HepG2 (cell line): ENCODE measurements around the gene PML. TPM values are rescaled to one million over a fixed set of nuclear protein-coding genes. Genes with fewer than 3 reads are reported as not detected.

Source experiments
- ARID4A ChIP-seq: sonication (generic); formaldehyde crosslinking; IDR thresholded peaks from 2 replicates; pipeline ENCODE4 v1.5.0; 2020; ENCODE audit warnings: mild to moderate bottlenecking, missing genetic modification reagents, borderline replicate concordance
- E2F5 ChIP-seq: sonication (generic); formaldehyde crosslinking; conservative IDR thresholded peaks from 2 replicates; pipeline ENCODE4 v1.4.0; 2020; ENCODE audit warnings: missing genetic modification reagents
- FOXK2 ChIP-seq: fragments of 450-650 bp; IDR thresholded peaks from 2 replicates; pipeline ENCODE4 v1.6.1; 2016
- KDM5A ChIP-seq: fragments of 200-600 bp; sonication (generic); IDR thresholded peaks from 2 replicates; pipeline ENCODE4 v1.7.0; 2018; ENCODE audit warnings: antibody characterized with exemption, mild to moderate bottlenecking, low read length, borderline replicate concordance
- MTERF4 ChIP-seq: sonication (generic); formaldehyde crosslinking; IDR thresholded peaks from 2 replicates; pipeline ENCODE4 v1.8.0; 2023; ENCODE audit warnings: mild to moderate bottlenecking, missing genetic modification reagents
- MYNN ChIP-seq: sonication (generic); formaldehyde crosslinking; IDR thresholded peaks from 2 replicates; pipeline ENCODE4 v1.4.0; 2020; ENCODE audit warnings: mild to moderate bottlenecking, low read depth, missing genetic modification reagents
- NFIC ChIP-seq: IDR thresholded peaks from 2 replicates; pipeline ENCODE4 v1.6.1; 2012; ENCODE audit warnings: mild to moderate bottlenecking, low read length, inconsistent platforms
- NKX3-1 ChIP-seq: sonication (generic); formaldehyde crosslinking; IDR thresholded peaks from 2 replicates; pipeline ENCODE4 v1.5.0; 2020; ENCODE audit warnings: missing genetic modification reagents
- RARA ChIP-seq: IDR thresholded peaks from 2 replicates; pipeline ENCODE4 v1.6.1; 2016; ENCODE audit warnings: missing genetic modification reagents, missing compliant biosample characterization
- TAF1 ChIP-seq: sonication (generic); formaldehyde crosslinking; IDR thresholded peaks from 2 replicates; pipeline ENCODE4 v1.4.0; 2020; ENCODE audit warnings: missing genetic modification reagents
- TCF7 ChIP-seq: sonication (generic); IDR thresholded peaks from 2 replicates; pipeline ENCODE4 v1.6.1; 2016; ENCODE audit warnings: antibody characterized with exemption, low read depth
- ZBTB21 ChIP-seq: sonication (generic); formaldehyde crosslinking; IDR thresholded peaks from 2 replicates; pipeline ENCODE4 v1.4.0; 2020; ENCODE audit warnings: missing genetic modification reagents
- ZNF326 ChIP-seq: sonication (generic); formaldehyde crosslinking; IDR thresholded peaks from 2 replicates; pipeline ENCODE4 v1.4.0; 2020; ENCODE audit warnings: missing genetic modification reagents, borderline replicate concordance
- ZNF431 ChIP-seq: sonication (generic); formaldehyde crosslinking; IDR thresholded peaks from 2 replicates; pipeline ENCODE4 v1.9.0; 2022; ENCODE audit warnings: missing genetic modification reagents, low read depth, mild to moderate bottlenecking, borderline replicate concordance
- ZNF44 ChIP-seq: sonication (generic); formaldehyde crosslinking; IDR thresholded peaks from 2 replicates; pipeline ENCODE4 v1.5.1; 2020; ENCODE audit warnings: mild to moderate bottlenecking, missing genetic modification reagents
- ZNF552 ChIP-seq: sonication (generic); formaldehyde crosslinking; IDR thresholded peaks from 2 replicates; pipeline ENCODE4 v1.9.0; 2022; ENCODE audit warnings: missing genetic modification reagents, mild to moderate bottlenecking, borderline replicate concordance
- ZNF614 ChIP-seq: IDR thresholded peaks from 2 replicates; pipeline ENCODE4 v1.6.1; 2018; ENCODE audit warnings: missing biosample characterization, missing genetic modification reagents, inconsistent platforms, borderline replicate concordance
- ZNF639 ChIP-seq: conservative IDR thresholded peaks from 2 replicates; pipeline ENCODE4 v1.6.1; 2018; ENCODE audit warnings: missing genetic modification reagents
- ZNF644 ChIP-seq: IDR thresholded peaks from 2 replicates; pipeline ENCODE4 v1.6.1; 2016; ENCODE audit warnings: low read depth
- polyA plus RNA-seq, 8 experiments: library from polyadenylated mRNA; depleted of rRNA in 3 of 8; stranded (reverse) in 7 of 8; unstranded in 1 of 8; fragments of >200 nt; fragmentation: Illumina TruSeq in 4 of 8; extraction: Trizol in 4 of 8; gene quantifications; 2 replicates each; pipeline versions ENCODE4 v1.2.1 to v1.2.3, GENCODE V29; 2011 to 2016; ENCODE audit warnings: low read depth in 4 of 8, missing spikeins in 1 of 8, mixed read lengths in 1 of 8; ENCODE audit not compliant: insufficient read depth in 1 of 8
- total RNA-seq, 5 experiments: library from RNA; depleted of rRNA; stranded (reverse); fragments of >200 nt; fragmentation: Illumina TruSeq; extraction: Trizol; gene quantifications; 2 replicates each; pipeline ENCODE4 v1.2.3, GENCODE V29; 2016; ENCODE audit warnings: low read depth in 1 of 5
- TF ChIP-seq, protein P1 (sequence below): sonication (generic); formaldehyde crosslinking; IDR thresholded peaks from 2 replicates; pipeline ENCODE4 v1.5.0; 2020; ENCODE audit warnings: mild to moderate bottlenecking, low read depth, missing genetic modification reagents, borderline replicate concordance
- TF ChIP-seq, protein P2 (sequence below): sonication (generic); formaldehyde crosslinking; IDR thresholded peaks from 2 replicates; pipeline ENCODE4 v1.8.1; 2023; ENCODE audit warnings: mild to moderate bottlenecking, inconsistent platforms, moderate library complexity, missing genetic modification reagents, borderline replicate concordance

PML gene
- total and polyA plus RNA-seq, 2 of the 13 experiments (the other 11 are each of a cell fraction or from before 2014, with no cell fraction given): 2.9 to 3.9 TPM

DNA sequence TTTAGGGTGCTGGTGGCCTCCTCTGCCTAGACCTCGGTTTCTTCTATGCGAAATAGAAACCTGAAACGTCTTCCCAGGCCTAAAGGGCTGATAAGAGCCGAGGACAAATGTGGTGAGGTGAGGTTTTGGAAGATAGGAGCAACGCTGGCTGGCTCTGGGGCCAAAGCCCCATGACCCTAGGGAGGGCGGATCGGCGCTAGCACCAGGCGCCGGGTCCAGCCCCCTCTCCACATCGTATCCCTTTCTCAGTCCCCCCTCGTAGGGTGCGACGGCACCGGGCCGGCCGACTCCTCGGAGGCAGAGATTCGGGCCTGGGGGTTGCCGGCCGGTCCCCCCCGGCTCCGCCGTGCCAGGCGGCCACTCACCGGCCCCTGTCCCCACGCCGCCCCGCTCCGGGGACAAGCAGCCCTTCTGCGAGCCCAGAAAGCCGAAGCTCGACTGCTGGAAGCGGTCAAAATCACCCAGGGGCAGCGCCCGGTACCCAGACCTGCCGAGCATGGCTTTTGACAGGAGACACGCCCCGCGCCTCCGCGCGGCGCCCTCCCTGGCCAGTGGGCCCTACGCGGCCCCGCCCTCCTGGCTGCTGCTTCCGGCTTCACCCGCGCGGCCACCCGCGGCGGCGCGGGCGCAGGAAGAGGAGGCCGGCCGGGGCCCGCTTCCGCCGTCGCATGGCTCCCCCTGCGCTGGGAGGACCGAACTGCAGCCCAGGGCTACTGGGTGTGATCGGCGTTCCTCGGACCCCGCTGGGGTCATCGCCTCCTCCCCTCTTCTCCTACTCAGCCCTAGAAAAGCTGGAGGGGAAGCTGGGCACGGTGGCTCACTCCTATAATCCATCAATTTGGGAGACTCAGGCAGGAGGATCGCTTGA is 2.6 kb upstream of the PML start, which contains the start of gene STOML1 (continued):
- TF ChIP-seq ARID4A (CRISPR knock-in tag): peak; percentile 90; the same call in 1 of the 2 replicates
- peak; percentile 53; the same call in 1 of the 2 replicates for TF ChIP-seq KDM5A
- TF ChIP-seq MYNN (CRISPR knock-in tag): no peak
- no peak for TF ChIP-seq NKX3-1
- no peak for TF ChIP-seq TCF7
- TF ChIP-seq, protein P1, sequence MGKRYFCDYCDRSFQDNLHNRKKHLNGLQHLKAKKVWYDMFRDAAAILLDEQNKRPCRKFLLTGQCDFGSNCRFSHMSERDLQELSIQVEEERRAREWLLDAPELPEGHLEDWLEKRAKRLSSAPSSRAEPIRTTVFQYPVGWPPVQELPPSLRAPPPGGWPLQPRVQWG (CRISPR knock-in tag): no peak
- TF ChIP-seq E2F5 (CRISPR knock-in tag): no peak
- TF ChIP-seq ZNF639: peak; percentile 87
- TF ChIP-seq RARA (CRISPR knock-in tag): no peak
- TF ChIP-seq ZNF552: no peak
- TF ChIP-seq ZNF44 (CRISPR knock-in tag): no peak
- no peak for TF ChIP-seq ZNF614 (CRISPR knock-in tag)
- TF ChIP-seq MTERF4 (CRISPR knock-in tag): peak; percentile 73; the same call in 1 of the 2 replicates
- TF ChIP-seq, protein P2, sequence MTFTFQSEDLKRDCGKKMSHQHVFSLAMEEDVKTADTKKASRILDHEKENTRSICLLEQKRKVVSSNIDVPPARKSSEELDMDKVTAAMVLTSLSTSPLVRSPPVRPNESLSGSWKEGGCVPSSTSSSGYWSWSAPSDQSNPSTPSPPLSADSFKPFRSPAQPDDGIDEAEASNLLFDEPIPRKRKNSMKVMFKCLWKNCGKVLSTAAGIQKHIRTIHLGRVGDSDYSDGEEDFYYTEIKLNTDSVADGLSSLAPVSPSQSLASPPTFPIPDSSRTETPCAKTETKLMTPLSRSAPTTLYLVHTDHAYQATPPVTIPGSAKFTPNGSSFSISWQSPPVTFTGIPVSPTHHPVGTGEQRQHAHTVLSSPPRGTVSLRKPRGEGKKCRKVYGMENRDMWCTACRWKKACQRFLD (CRISPR knock-in tag): no peak
- TF ChIP-seq FOXK2: no peak
- TF ChIP-seq NFIC: no peak
- TF ChIP-seq TAF1: no peak; the same call in 1 of the 2 replicates
- no peak for TF ChIP-seq ZNF431 (CRISPR knock-in tag)
- no peak for TF ChIP-seq ZBTB21 (CRISPR knock-in tag)
- no peak for TF ChIP-seq ZNF326 (CRISPR knock-in tag)
- no peak for TF ChIP-seq ZNF644 (CRISPR knock-in tag)
